Urothelium cell line (cell line): Measurements from ENCODE around the gene NELL2.
"Not testable (repeated sequence)": the region's sequence is repeated elsewhere in the genome, so short reads cannot be mapped to it uniquely, and the experiment has no call there.

Experiments
- DNase-seq: peaks from one replicate; pipeline ENCODE4 v3.0.0; 2011; ENCODE audit warnings: low spot score, mixed read lengths
- FAIRE-seq: peaks from 2 replicates; lab custom pipeline; 2011; peaks lifted over from hg19 to GRCh38; lab: Jason Lieb, UNC

NELL2 gene

DNA sequence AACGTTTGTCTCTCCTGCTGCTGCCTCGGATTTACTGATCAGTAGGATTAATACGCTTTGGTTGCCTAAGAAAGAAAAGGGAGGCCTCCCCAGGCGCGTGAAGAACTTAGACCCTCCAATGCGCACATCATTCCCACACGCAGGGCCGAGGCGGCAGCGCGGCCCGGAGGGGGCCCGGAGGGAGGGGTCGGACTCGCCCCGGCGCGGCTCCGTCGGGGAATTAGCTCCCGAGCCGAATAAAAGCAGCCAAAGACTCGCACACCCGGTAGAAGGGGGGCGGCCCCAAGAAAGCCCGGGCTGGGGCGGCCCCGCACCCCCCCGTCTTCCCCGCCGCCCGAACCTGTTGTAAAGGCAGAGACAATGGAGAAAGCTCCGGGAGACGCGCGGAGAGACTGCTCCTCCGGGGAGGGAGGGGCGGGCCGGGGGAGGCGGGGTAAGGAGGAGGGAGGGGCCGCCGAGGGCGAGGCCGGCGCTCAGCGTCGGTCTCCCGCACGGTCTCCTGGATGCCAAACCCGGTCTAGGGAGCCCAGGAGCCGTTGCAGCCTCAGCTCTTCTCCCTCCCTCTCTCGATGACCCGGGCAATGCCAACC is at the start of gene NELL2:
Gene NELL2 (minus strand): TSS at position 362 of the 590 bp plus-strand sequence. CDS start 446 bp downstream, outside the sequence.
- FAIRE-seq, result no peak
- peak; percentile 88 for DNase-seq

DNA sequence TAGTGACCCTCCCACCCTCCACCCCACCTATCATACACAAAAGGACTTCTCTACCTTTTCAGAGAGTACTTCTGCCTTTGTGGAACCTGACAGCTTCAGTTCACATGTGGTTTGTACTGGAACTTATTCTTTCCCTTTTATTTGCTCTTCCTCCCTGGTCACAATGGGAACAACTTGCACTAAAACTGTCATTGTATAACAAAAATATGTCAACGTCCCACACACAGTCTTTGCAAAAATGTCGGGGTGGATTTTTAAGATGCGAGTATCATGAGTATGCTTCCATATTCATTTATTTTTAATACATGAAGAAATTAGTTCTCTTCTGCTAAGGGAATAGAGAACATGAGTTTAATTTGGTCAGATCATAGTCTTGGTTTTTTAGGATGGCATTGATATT is 45.6 kb upstream of the NELL2 start:
- FAIRE-seq (no peak), DNase-seq (no peak)

DNA sequence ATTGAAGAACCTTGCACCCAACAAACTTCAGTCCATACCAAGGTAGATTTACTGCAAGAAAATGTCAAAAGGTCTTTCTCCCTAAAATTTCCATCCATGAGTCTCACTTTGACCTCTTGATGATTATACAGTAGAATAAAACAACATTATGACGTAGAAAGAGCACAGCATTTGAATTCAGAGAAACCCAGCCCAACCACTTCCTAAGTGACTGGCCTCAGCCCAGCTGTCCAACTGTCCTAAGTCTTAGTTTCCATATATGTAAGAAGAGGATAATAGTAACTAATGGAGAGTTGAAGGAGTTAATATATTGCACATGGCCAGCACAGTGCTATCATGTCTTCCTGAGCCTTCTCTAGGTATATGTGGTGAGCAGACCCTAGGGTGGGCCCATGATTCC is 41.0 kb upstream of the NELL2 start:
- DNase-seq (no peak), FAIRE-seq (no peak)

DNA sequence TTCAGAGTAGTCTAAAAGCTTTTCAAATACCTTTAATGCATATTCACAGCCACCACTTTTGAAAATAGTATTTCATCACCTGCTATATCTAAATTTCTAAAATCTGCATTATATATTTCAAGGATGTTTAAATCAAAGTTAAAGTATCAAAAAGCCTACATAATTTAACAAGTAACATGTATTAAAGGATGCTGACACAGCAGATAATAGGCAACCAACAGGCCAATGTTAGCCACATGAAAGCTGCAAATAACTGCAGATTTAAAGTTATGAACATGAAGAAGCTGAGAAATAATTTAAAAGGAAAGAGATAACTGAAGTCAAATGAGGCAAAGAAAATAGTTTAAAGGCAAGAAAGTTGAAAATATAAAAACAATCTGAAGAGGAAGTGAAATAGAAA is 39.8 kb upstream of the NELL2 start:
- no peak for FAIRE-seq
- no peak for DNase-seq

DNA sequence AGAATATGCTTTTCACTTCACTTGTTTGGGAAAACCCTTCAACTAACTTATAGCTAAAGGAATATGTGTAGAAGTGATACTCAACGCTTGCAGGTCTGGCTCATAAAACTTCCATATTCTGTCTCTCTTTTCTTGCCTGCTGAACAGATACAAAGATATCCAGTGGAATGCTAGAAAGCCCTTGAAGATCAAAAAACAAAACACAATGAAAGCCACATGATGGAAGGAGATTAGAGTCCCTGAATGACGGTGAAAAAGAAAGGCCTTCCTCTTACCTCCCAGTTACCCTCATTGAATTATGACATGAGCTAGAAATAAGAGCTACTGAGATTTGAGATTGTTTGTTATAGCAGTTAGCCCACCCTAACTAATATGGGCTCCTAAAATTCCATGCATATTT is 28.2 kb upstream of the NELL2 start:
- FAIRE-seq, result no peak
- DNase-seq, result no peak

DNA sequence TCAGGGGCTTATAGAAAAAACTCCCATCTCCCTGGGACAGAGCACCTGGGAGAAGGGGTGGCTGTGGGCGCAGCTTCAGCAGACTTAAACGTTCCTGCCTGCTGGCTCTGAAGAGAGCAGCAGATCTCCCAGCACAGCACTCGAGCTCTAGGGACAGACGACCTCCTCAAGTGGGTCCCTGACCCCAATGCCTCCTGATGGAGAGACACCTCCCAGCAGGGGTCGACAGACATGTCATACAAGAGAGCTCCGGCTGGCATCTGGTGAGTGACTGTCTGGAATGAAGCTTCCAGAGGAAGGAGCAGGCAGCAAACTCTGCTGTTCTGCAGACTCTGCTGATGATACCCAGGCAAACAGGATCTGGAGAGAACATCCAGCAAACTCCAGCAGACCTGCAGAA is 22.0 kb upstream of the NELL2 start:
- FAIRE-seq, DNase-seq: not testable (repeated sequence)

DNA sequence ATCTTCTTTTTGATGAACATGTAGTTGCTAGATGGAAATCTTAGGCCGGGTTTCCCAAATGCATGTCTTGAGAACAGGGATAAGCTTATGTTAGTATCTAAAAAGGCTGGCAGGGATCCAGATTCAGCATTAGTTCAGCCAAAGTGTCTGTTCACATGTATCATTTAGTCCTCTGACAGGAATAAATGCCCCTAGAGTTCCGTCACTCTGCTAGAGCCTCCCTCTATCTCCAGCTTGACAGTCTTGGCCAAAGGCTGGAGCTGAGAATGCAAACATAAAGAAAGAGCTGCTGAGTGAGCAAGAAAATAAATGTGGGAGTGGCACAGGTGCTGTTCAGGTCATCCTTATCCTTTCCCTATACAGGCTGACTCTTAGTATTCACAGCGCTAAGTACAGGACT is 13.8 kb upstream of the NELL2 start:
- FAIRE-seq (no peak), DNase-seq (no peak)

DNA sequence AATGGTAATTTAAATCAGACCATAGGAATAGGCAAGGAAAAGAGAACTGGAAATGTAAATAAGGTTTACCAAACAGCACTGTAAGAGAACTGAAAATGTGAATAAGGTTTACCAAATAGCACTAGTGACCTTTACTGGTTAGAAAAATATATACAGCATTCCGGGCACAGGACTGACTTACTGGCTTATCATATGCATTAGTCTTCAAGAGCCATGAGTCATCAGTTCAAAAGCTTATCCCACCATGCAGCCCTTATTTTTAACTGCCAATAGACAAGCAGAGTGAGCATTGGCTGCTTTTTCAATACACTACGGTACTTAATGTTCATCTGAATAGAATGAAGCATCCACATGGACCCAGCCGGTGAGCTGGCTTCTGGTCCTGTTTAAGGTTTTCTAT is 13.0 kb upstream of the NELL2 start:
- DNase-seq (no peak), FAIRE-seq (no peak)

DNA sequence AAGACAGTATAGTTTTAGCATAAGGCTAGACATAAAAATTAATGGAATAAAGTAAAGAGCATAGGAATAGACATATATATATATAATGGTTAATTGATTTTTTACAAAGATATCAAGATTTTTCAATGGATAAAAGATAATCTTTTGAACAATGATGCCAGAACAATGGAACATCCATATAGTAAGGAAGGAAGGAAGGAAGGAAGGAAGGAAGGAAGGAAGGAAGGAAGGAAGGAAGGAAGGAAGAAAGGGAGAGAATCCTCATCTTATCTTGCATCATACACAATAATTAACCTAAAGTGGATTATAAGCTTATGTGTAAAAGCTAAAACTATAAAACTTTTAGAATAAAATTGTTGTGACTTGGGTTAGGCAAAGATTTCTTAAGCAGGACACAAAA is 9.8 kb upstream of the NELL2 start:
- no peak for DNase-seq
- FAIRE-seq, result no peak

DNA sequence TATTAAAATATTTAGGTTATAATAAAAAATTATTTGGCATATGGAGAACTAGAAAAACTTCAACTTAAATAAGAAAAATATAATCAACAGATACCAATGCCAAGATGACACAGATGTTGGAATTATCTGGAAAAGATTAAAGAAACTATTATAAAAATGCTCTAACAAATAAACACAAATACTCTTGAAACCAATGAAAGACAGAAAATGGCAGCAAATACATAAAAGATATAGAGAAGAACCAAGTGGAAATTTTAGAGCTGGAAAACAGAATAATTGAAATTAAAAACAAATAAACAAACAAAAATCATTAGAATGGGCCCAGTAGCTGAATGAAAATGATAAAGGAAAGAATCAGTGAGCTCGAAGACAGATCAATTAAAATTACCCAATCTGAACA is 5.1 kb upstream of the NELL2 start:
- DNase-seq, result no peak
- FAIRE-seq, result no peak

DNA sequence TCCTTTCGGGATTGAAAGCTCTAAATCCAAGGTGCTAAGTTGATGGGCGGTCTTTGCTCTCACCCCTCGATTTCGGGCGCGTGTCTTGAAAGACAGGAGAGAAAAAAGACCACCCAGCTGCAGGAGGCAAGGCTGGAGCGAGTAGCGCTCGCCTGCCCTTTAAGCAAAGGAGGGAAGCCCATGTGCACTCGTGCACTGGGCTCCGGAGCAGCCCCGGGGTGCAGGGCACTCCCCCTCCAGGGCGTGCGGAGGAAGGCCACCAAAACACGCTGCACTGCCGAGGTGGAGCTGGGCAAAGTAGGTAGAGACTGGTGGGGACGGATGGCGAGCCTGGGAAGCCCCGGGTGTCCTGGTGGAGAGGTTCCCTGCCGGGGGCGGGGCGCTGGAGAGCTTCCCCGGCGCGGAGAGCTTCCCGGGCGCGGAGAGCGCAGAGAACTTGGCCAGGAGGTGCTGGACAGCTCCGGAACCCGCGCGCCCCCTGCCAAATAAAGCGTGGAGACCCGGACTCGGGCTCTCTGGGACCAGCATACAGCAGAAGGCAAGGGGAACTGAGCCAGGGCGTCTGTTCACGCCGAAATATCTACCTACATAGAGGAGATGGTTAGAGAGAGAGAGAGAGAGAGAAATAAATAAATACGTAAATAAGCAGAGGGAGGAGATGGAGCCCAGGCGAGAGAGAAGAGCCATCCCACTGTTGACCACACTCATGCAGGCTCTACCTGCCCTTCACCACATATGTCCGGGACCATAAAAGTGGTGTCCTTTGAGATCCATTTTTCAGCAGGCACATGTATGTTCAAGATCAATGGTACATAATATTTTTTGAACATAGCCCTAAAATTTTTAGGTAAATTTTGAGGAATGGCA is 662 bp upstream of the NELL2 start:
- FAIRE-seq (no peak), DNase-seq (peak; percentile 77)

DNA sequence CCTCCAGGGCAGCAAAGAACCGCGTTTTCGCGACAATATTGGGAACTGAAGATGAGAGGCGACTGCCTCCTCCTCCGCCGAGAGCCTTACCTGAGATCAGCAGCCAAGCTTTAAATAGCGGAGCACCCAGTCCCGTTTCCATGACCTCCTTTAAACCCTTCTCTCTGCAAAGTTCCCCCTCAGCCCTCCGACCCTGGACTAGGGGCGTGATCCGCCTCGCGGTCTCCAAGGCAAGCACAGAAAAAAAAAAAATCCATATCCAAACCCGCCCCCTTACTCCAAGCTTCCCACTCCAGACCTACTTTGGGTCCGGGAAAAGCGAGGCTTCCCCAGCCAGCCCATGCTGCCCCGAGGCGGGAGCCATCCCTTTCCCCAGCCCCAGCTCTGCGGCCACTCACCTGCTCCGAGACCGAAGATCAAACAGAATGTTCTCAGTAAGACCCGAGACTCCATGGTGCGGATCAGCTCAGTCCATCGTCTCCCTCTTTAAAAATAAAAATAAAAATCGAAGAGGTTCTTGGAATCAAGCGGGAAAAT is 630 bp downstream of the NELL2 start:
- DNase-seq, result peak; percentile 32
- FAIRE-seq, result no peak

DNA sequence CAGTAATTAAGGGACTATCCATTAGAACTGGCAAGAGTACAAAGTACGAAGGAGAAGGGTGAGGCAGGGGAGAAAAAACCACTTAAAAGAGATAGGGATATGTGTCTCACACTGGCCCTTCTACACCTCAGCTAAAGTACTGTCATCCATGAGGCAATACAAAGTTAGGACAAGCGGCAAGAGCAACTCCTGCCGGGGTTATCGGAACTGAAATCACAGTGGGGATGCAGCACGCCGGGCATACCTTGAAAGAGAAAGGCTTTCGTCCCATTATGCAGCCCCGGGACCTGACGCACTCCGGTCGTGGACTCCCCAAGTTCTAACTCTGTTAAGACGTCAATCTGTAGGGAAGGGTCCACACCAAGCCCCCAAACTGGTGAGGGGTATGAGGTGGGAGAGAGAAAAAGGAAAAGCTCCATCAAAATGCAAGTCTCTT is 1.1 kb downstream of the NELL2 start:
- DNase-seq, result peak; percentile 12
- FAIRE-seq, result no peak

DNA sequence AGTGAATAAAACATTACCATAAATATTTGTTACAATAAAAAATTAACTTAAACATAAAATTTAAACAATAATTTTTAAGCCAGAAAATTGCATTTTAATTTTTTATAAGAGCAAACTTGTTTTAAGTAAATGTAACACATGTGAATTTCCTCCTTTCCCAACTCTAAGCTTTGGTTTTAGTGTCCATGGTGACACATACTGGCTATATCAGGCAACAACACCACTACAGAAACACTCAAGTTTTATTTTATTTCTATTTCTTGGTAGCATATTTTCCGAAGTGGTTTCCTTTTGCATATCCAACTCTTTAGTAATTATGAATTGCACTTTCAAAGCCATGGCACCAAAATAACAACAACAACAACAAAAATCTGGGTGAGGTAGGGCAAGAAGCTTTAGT is 2.2 kb downstream of the NELL2 start:
- DNase-seq (peak; percentile 7), FAIRE-seq (no peak)

DNA sequence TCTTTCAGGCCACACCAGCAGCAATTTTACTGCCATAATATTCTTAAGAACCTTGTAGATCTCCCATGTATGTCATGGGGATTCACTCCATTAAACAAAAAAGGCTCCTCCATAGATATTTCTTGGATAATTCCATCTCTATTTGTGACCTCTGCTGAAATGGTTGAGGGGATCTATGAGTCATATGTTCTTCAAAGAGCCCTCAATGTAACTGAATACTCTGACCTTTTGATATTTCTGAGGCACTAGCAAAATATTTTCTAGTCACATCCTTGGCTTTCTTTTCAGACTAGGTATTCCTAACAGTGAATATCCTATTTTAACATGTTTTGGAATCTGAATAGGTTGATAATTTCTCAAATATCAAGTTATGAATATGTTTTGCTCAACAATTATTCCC is 6.6 kb downstream of the NELL2 start:
- DNase-seq (no peak), FAIRE-seq (no peak)

DNA sequence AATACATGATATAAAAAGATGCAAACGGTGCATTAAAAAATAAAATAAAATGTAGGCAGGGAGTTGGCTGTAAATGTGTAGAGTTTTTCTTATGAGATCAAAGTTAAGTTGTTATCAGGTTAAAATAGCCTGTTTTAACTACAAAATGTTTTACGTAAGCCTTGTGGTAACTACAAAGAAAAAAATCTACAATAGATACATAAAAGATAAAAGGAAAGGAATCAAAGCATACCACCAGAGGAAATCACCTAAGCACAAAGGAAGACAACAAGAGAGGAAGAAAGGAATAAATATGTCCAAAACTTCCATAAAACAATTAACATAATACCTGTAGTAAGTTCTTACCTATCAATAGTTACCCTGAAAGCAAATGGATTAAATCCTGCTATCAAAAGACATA is 12.2 kb downstream of the NELL2 start:
- no peak for FAIRE-seq
- no peak for DNase-seq

DNA sequence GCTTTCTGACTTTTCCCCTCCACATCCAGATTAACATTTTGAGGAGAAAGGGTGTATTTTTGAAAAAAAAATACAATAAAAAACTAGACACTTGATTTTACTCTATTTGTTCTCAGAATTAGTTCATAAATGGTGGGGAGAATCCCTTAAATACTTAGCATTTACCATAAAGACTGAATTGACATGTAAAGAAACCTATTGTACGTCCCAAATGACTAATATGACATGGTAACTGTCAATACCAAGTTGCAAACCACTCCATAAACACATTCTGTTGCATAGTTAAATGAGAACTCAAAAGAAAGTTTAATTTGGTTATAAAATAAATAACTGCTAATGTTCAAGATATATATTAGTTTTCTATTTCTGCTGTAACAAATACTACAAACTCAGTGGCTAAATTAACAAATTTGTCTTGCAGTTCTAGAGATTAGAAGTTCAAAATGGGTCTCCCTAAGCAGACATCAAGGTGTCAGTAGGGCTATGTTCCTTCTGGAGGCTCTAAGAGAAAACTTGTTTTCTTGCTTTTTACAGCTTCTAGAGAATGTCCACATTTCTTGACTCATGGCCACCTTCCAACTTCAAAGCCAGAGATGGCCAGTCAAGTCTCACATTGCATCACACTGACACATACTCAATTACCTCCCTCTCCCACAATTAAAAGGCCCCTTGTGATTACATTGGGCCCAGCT is 16.0 kb downstream of the NELL2 start:
- DNase-seq, result no peak
- FAIRE-seq, result no peak

DNA sequence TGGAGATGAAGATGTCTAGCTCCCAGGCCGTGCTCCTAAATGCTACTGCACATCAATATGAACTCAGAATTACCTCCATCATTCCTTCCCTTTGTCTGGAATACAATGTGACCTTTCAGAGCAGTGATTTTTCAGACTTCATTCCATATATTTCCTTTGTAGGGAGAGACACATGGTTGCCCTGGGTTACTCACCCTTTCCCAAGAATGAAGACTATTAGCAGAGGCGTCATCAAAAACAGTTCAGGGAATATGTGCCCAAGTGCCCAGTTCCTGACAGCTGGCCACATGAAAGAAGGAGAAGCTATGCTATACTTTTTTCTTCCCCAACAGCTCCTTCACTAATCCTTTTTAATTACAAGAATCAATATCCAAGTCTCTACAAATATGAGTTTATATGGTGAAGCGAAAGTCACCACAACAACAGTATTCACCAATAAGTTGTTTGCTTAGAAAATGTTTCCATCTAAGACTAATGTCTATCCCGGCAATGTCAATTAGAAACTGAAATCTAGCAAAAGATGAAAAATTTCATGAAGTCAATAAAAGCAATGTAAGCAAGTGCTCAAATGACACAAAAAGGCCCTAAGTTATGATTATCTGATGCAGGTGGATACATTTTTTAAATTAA is 17.8 kb downstream of the NELL2 start:
- FAIRE-seq (no peak), DNase-seq (no peak)

DNA sequence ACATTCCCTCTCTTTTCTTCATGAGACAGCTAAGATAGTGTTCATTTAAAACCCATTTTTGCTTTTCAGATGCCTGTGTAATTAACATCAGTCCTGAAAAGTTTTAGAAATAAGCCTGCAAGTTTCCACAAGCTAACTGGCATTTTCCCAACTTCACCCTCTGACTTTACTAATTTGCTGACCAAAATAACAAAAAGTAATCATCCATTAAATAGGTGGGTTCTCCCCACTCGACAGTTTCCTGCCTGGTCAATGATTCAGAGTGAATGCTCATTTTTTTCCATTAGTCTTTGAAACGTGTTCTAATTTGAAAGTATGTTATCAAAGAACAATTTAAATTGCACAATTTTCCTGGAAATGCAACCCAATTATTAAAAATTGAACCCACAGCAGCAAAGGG is 23.6 kb downstream of the NELL2 start:
- no peak for FAIRE-seq
- no peak for DNase-seq

DNA sequence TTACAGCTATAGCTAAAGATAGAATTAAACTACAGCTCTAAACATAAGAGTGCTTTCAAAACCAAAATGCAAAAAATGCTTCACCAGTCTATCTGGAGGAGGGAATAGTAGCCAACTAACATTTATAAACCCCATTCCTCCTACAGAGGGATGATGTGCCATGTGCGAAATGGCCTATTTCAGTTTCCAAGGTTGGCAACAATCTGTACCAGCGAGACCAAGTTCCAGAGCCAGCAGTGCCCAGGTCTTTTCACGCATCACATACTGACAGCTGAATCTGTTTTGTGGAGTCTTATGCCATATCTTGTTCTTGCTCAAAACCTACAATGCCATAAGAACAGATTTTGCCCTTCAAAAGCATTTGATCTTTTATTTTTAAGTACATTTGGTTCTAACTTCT is 24.5 kb downstream of the NELL2 start:
- DNase-seq, result no peak
- no peak for FAIRE-seq

DNA sequence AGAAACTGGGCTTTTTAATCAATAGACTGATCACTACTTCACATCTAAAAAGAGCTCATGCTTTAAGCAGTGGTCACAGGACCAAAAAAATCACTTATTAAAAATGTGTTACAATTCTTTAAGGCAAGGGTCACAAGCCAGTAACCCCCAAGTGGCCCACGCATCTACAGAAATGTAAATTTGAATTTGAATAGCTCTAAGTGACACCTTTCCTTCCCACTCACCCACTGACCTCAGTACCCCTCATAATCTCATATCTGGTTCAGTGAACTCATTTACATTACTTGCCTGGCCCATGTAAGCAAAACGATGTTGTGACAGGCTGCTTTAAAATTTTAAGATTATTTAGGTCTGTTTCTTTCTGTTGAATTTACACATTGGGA is 27.4 kb downstream of the NELL2 start:
- FAIRE-seq (no peak), DNase-seq (no peak)
